ENCODE results near the gene SLC22A8.
"Not testable (repeated sequence)": the region's sequence is repeated elsewhere in the genome, so short reads cannot be mapped to it uniquely, and the experiment has no call there.

GRCh38 chr11:63046203-63046602, 30.6 kb upstream of the SLC22A8 start:
- TF ChIP-seq CTCF, POLR2A, EP300 (IDR thresholded peaks at IDR 0.05): not testable (repeated sequence)

All from tibial nerve (tissue), 4 donors.